A549 (cell line): ENCODE data around the gene BMPR2.
"Not testable (repeated sequence)": the region's sequence is repeated elsewhere in the genome, so short reads cannot be mapped to it uniquely, and the experiment has no call there.

Experiments
- CBX2 ChIP-seq: fragments of 200-600 bp; sonication (generic); IDR thresholded peaks from 2 replicates; pipeline ENCODE4 v1.6.1; 2016; ENCODE audit warnings: low read depth, mild to moderate bottlenecking, borderline replicate concordance
- CHD2 ChIP-seq: fragments of 150-350 bp; IDR thresholded peaks from 2 replicates; pipeline ENCODE4 v1.6.1; 2014; ENCODE audit warnings: low read length; ENCODE audit not compliant: partially characterized antibody
- CHD4 ChIP-seq: fragments of 200-600 bp; sonication (generic); IDR thresholded peaks from 2 replicates; pipeline ENCODE4 v1.6.1; 2016; ENCODE audit warnings: antibody characterized with exemption, mild to moderate bottlenecking, borderline replicate concordance
- EHMT2 ChIP-seq: fragments of 200-600 bp; sonication (generic); IDR thresholded peaks from 2 replicates; pipeline ENCODE4 v1.6.1; 2016; ENCODE audit warnings: antibody characterized with exemption, low read depth, mild to moderate bottlenecking, moderate library complexity
- HOXA7 ChIP-seq: fragments of 250-450 bp; sonication (Bioruptor Pico); IDR thresholded peaks from 2 replicates; pipeline ENCODE4 v1.5.0; 2020; ENCODE audit warnings: mild to moderate bottlenecking, moderate library complexity
- JUN ChIP-seq, 2 experiments: fragments of >200 bp; sonication (Bioruptor Twin); formaldehyde crosslinking; IDR thresholded peaks; 2 replicates in 1 of 2; 3 replicates in 1 of 2; pipeline ENCODE4 v1.6.1; 2016 to 2017
- MAZ ChIP-seq: fragments of 150-350 bp; IDR thresholded peaks from 2 replicates; pipeline ENCODE4 v1.6.1; 2014; ENCODE audit warnings: antibody characterized with exemption, low read depth, low read length, borderline replicate concordance
- POLR2A ChIP-seq: IDR thresholded peaks from 2 replicates; pipeline ENCODE4 v1.6.1; 2012; ENCODE audit warnings: mild to moderate bottlenecking, low read length
- POLR2AphosphoS2 ChIP-seq: conservative IDR thresholded peaks from 2 replicates; pipeline ENCODE4 v1.6.1; 2012; ENCODE audit warnings: low read length, improper control_type of control experiment, inconsistent platforms
- RCOR1 ChIP-seq: fragments of 150-350 bp; IDR thresholded peaks from 2 replicates; pipeline ENCODE4 v1.6.1; 2014; ENCODE audit warnings: antibody characterized with exemption, low read length, low read depth
- ZSCAN20 ChIP-seq: fragments of 250-450 bp; sonication (Bioruptor Pico); IDR thresholded peaks from 2 replicates; pipeline ENCODE4 v1.8.0; 2022; ENCODE audit warnings: mild to moderate bottlenecking, moderate library complexity
- TF ChIP-seq, protein P1 (sequence below): fragments of >200 bp; sonication (Bioruptor Twin); formaldehyde crosslinking; IDR thresholded peaks from 3 replicates; pipeline ENCODE4 v1.5.1; 2016

DNA sequence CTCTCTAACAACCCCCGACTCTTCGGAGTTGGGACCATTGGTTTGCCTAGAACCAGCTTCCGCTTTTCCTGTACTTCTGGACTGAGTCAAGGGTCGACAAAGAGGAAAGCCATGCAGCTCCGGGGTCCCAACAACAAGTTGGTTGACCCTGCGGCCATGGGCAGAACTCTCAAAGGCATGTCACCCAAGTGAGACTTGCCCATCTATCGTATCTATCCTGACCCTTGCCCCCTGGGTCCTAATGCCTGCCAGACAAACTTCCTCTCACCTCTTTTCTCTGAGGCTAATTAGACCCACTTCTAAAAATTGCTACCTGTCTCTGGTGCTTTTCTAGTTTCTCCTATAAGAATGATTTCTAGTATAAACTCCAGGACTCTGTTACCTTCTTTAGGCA, 121.3 kb downstream of the BMPR2 start:
- TF ChIP-seq, protein P1, sequence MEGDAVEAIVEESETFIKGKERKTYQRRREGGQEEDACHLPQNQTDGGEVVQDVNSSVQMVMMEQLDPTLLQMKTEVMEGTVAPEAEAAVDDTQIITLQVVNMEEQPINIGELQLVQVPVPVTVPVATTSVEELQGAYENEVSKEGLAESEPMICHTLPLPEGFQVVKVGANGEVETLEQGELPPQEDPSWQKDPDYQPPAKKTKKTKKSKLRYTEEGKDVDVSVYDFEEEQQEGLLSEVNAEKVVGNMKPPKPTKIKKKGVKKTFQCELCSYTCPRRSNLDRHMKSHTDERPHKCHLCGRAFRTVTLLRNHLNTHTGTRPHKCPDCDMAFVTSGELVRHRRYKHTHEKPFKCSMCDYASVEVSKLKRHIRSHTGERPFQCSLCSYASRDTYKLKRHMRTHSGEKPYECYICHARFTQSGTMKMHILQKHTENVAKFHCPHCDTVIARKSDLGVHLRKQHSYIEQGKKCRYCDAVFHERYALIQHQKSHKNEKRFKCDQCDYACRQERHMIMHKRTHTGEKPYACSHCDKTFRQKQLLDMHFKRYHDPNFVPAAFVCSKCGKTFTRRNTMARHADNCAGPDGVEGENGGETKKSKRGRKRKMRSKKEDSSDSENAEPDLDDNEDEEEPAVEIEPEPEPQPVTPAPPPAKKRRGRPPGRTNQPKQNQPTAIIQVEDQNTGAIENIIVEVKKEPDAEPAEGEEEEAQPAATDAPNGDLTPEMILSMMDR: not testable (repeated sequence)
- TF ChIP-seq POLR2AphosphoS2; CHD2; EHMT2; RCOR1; MAZ; JUN (IDR thresholded peaks at IDR 0.05); CHD4; POLR2A; ZSCAN20 (CRISPR knock-in tag); CBX2; HOXA7 (CRISPR knock-in tag): not testable (repeated sequence)
